Measurements from ENCODE around the gene C1GALT1C1.

DNA sequence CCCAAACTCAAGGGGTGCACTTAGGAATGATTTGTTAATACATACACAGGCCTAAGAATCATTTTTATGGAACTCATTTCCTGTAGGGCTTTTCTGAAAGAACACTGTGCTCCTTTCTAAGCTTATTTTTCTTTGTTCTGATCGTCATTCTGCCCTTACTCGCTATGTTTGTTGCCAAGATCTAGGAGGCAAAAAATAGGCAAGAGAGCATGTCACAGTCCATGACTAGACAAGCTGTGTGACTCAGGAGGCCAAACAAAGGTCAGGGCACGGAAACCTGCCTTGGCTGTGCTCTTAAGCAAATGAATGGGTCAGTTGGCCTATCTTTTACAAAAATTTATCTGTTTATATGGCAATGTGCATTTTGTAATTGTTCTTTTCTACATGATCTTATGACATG is 42.5 kb upstream of the C1GALT1C1 start:
- TF ChIP-seq, protein P1, sequence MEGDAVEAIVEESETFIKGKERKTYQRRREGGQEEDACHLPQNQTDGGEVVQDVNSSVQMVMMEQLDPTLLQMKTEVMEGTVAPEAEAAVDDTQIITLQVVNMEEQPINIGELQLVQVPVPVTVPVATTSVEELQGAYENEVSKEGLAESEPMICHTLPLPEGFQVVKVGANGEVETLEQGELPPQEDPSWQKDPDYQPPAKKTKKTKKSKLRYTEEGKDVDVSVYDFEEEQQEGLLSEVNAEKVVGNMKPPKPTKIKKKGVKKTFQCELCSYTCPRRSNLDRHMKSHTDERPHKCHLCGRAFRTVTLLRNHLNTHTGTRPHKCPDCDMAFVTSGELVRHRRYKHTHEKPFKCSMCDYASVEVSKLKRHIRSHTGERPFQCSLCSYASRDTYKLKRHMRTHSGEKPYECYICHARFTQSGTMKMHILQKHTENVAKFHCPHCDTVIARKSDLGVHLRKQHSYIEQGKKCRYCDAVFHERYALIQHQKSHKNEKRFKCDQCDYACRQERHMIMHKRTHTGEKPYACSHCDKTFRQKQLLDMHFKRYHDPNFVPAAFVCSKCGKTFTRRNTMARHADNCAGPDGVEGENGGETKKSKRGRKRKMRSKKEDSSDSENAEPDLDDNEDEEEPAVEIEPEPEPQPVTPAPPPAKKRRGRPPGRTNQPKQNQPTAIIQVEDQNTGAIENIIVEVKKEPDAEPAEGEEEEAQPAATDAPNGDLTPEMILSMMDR (IDR thresholded peaks at IDR 0.05): no peak
- TF ChIP-seq POLR2A (IDR thresholded peaks at IDR 0.05) (no peak), POLR2AphosphoS5 (IDR thresholded peaks at IDR 0.05; ENCODE audit: insufficient read depth in 1 of 2, low read depth in 1 of 2) (peak in 1 of 2 donors; percentile 62)

Measured in vagina (tissue), 2 donors.